ENCODE measurements around the gene DUOX1. TPM values are rescaled to one million over a fixed set of nuclear protein-coding genes. Genes with fewer than 3 reads are reported as not detected.

The DUOX1 gene
- polyA plus RNA-seq, 3 donors: 0.22 TPM; not detected in 2

GRCh38 chr15:45212493-45212892, 82.7 kb downstream of the DUOX1 start:
- Histone ChIP-seq H3K9me3 (replicated peaks in 1 of 2; ENCODE audit: control insufficient read depth in 1 of 2, insufficient read depth in 1 of 2, low read length in 2 of 2) (peaks cover 0 to 9% of the 10 kb centered on the region in 2 donors), H3K9ac (ENCODE audit: insufficient read depth, low read length, poor library complexity, severe bottlenecking) (no peak overlapping the region), H3K4me1 (ENCODE audit: control insufficient read depth in 1 of 2, insufficient read depth in 2 of 2, low read length in 2 of 2) (no peaks in the 10 kb centered on the region), H3K79me2 (ENCODE audit: insufficient read depth, low read length) (no peaks in the 10 kb centered on the region), H3K27me3 (ENCODE audit: control insufficient read depth in 2 of 2, insufficient read depth in 2 of 2, low read length in 2 of 2) (no peaks in the 10 kb centered on the region), H4K20me1 (ENCODE audit: insufficient read depth, low read length) (no peaks in the 10 kb centered on the region), H3K27ac (ENCODE audit: low read depth in 1 of 2, low read length in 2 of 2) (no peak overlapping the region), H3K4me2 (replicated peaks; ENCODE audit: extremely low read depth, low read length, poor library complexity, severe bottlenecking) (no peak overlapping the region), H3K36me3 (replicated peaks in 1 of 2; ENCODE audit: control insufficient read depth in 1 of 2, insufficient read depth in 2 of 2, low read length in 2 of 2) (no peaks in the 10 kb centered on the region), H2AFZ (ENCODE audit: insufficient read depth, low read depth, low read length, poor library complexity, severe bottlenecking) (no peak overlapping the region), H3K4me3 (replicated peaks in 1 of 3; ENCODE audit: low read depth in 2 of 3, low read length in 3 of 3) (no peak overlapping the region)
- TF ChIP-seq CTCF (IDR thresholded peaks at IDR 0.05): no peak
- no peak for DNase-seq
- H3K27ac Mint-ChIP-seq: no peak overlapping the region
- no peaks in the 10 kb centered on the region for H3K4me1 Mint-ChIP-seq
- WGBS (ENCODE audit: insufficient coverage): no CpG with 5 or more reads among the region's 1 CpG
- peaks cover 0 to 8% (median 2%) of the 10 kb centered on the region in 7 donors for H3K9me3 Mint-ChIP-seq
- peaks cover 6 to 11% (median 6%) of the 10 kb centered on the region in 3 donors for H3K27me3 Mint-ChIP-seq (ENCODE audit: low read depth in 3 of 3)
- intact Hi-C loops (cut with micrococcal nuclease): no loop called here
- no peaks in the 10 kb centered on the region for H3K36me3 Mint-ChIP-seq
- H3K4me3 Mint-ChIP-seq: no peak overlapping the region

Other genes starting within 250 kb of the DUOX1 start
- not detected for gene TERB2, start 173.3 kb upstream of the DUOX1 start, polyA plus RNA-seq
- gene SORD, start 106.8 kb upstream of the DUOX1 start, polyA plus RNA-seq: 10 to 100 TPM; 17.9 to 22.6 (median 21.7) TPM
- under 1 TPM in 1 of 3 donors, not detected in 2; 0.01 TPM for gene DUOX2, start 15.8 kb upstream of the DUOX1 start, polyA plus RNA-seq
- not detected for gene DUOXA2, start 15.7 kb upstream of the DUOX1 start, polyA plus RNA-seq
- not detected for gene DUOXA1, start 115 bp upstream of the DUOX1 start, polyA plus RNA-seq
- under 1 TPM; 0.58 to 0.70 (median 0.67) TPM for gene SHF, start 58.0 kb downstream of the DUOX1 start, polyA plus RNA-seq
- gene SLC28A2, start 122.2 kb downstream of the DUOX1 start, polyA plus RNA-seq: not detected
- 1 to 10 TPM in 2 of 3 donors, under 1 TPM in 1; 0.89 to 1.5 (median 1.5) TPM for gene GATM, start 248.6 kb downstream of the DUOX1 start, polyA plus RNA-seq

Measured in CD14-positive monocyte (primary cell).